HG03432 (cell line): ENCODE results near the gene MDK.
"Not testable (repeated sequence)": the region's sequence is repeated elsewhere in the genome, so short reads cannot be mapped to it uniquely, and the experiment has no call there.

Source experiments
- ATAC-seq: cut with Tn5 transposase; IDR thresholded peaks from one replicate; pipeline ENCODE4 v1.9.1; 2021; ENCODE audit warnings: mild to moderate bottlenecking, moderate library complexity; ENCODE audit not compliant: unreplicated experiment

MDK gene

GRCh38 chr11:46367244-46367915 is 14.1 kb upstream of the MDK start:
- ATAC-seq: peak; percentile 66

- no peak for ATAC-seq
Measured at GRCh38 chr11:46367916-46368267, 13.6 kb upstream of the MDK start.

GRCh38 chr11:46369458-46370152 is 11.9 kb upstream of the MDK start:
- ATAC-seq: peak; percentile 54

- no peak for ATAC-seq
Measured at GRCh38 chr11:46370253-46370652, 11.2 kb upstream of the MDK start.

GRCh38 chr11:46371262-46371661 is 10.2 kb upstream of the MDK start:
- ATAC-seq: not testable (repeated sequence)

GRCh38 chr11:46372086-46372485 is 9.4 kb upstream of the MDK start:
- no peak for ATAC-seq

GRCh38 chr11:46372501-46372900 is 9.0 kb upstream of the MDK start:
- ATAC-seq: not testable (repeated sequence)

GRCh38 chr11:46373787-46374740 is 7.4 kb upstream of the MDK start:
- ATAC-seq: no peak

- no peak for ATAC-seq
Measured at GRCh38 chr11:46374815-46375214, 6.7 kb upstream of the MDK start.

GRCh38 chr11:46375392-46376101 is 5.9 kb upstream of the MDK start:
- no peak for ATAC-seq

GRCh38 chr11:46376258-46377050 is 5.0 kb upstream of the MDK start:
- no peak for ATAC-seq

- ATAC-seq: no peak
Measured at GRCh38 chr11:46377290-46377689, 4.2 kb upstream of the MDK start.

GRCh38 chr11:46377831-46378230 is 3.6 kb upstream of the MDK start:
- no peak for ATAC-seq

GRCh38 chr11:46378296-46378695 is 3.2 kb upstream of the MDK start:
- no peak for ATAC-seq

- ATAC-seq: no peak
Measured at GRCh38 chr11:46378811-46379481, 2.5 kb upstream of the MDK start.

GRCh38 chr11:46379482-46380293 is 1.8 kb upstream of the MDK start:
- ATAC-seq: not testable (repeated sequence)

GRCh38 chr11:46380340-46381047 is 975 bp upstream of the MDK start:
- ATAC-seq: peak; percentile 43
